GM13976 (cell line): ENCODE results near the gene EEFSEC.

Experiments
- DNase-seq: peaks from one replicate; pipeline ENCODE4 v3.0.0; 2012; ENCODE audit warnings: low spot score
- CTCF ChIP-seq: IDR thresholded peaks from 2 replicates; pipeline ENCODE4 v1.5.1; 2012; ENCODE audit warnings: borderline replicate concordance, mild to moderate bottlenecking; ENCODE audit not compliant: insufficient read depth; ENCODE audit errors: extremely low read depth, missing control alignments, control extremely low read depth
- in situ Hi-C: fragments of 300-500 bp; cut with MboI; formaldehyde crosslinking; loops from one replicate; pipeline ENCODE4 v1.12.0; 2022; ENCODE audit warnings: low sequenced_read_pairs, mixed read lengths, inconsistent platforms; ENCODE audit not compliant: unreplicated experiment

EEFSEC gene

GRCh38 chr3:128310286-128311058, 157.2 kb downstream of the EEFSEC start:
- in situ Hi-C loops: no loop called here
- no peak for TF ChIP-seq CTCF
- no peak for DNase-seq

GRCh38 chr3:128311441-128311844, 158.2 kb downstream of the EEFSEC start:
- in situ Hi-C loops: no loop called here

GRCh38 chr3:128312271-128312670, 159.0 kb downstream of the EEFSEC start:
- no peak for DNase-seq
- in situ Hi-C loops: no loop called here

More at GRCh38 chr3:128311441-128311844, 158.2 kb downstream of the EEFSEC start:
- DNase-seq: no peak
- no peak for TF ChIP-seq CTCF

GRCh38 chr3:128313071-128313725, 159.9 kb downstream of the EEFSEC start:
- TF ChIP-seq CTCF: no peak
- DNase-seq: no peak
- in situ Hi-C loops: no loop called here

More at GRCh38 chr3:128312271-128312670, 159.0 kb downstream of the EEFSEC start:
- TF ChIP-seq CTCF: no peak

- TF ChIP-seq CTCF: no peak
These were observed 160.7 kb downstream of the EEFSEC start for GRCh38 chr3:128313935-128314334.

GRCh38 chr3:128315313-128315712, 162.0 kb downstream of the EEFSEC start:
- TF ChIP-seq CTCF: no peak
- no peak for DNase-seq
- in situ Hi-C loops: no loop called here

More at GRCh38 chr3:128313935-128314334, 160.7 kb downstream of the EEFSEC start:
- in situ Hi-C loops: no loop called here
- no peak for DNase-seq

GRCh38 chr3:128316481-128316891, 163.2 kb downstream of the EEFSEC start:
- TF ChIP-seq CTCF: no peak
- in situ Hi-C loops: no loop called here
- no peak for DNase-seq
